Large intestine (tissue), 12 donors: ENCODE data around the gene SWT1. TPM values are rescaled to one million over a fixed set of nuclear protein-coding genes. Genes with fewer than 3 reads are reported as not detected.
A peak's percentile ranks its signal among the peaks of the same experiment; 100 is the strongest.

Experiments used
- DNase-seq, 2 donors: peaks; one replicate each; pipeline versions ENCODE4 v3.0.0 to v3.0.0-alpha.2; 2013
- H3K27ac ChIP-seq: one replicate; pipeline ENCODE4 v1.5.1; 2013; ENCODE audit warnings: low read length
- H3K27me3 ChIP-seq: 2 replicates; pipeline ENCODE4 v1.6.1; 2013; ENCODE audit warnings: low read length; ENCODE audit not compliant: control insufficient read depth, insufficient read depth
- H3K36me3 ChIP-seq: 2 replicates; pipeline ENCODE4 v1.6.1; 2013; ENCODE audit warnings: low read length; ENCODE audit not compliant: control insufficient read depth, insufficient read depth
- H3K4me1 ChIP-seq: one replicate; pipeline ENCODE4 v1.6.1; 2013; ENCODE audit warnings: low read length; ENCODE audit not compliant: control insufficient read depth, insufficient read depth
- H3K4me3 ChIP-seq: one replicate; pipeline ENCODE4 v1.5.1; 2013; ENCODE audit warnings: low read length
- H3K9me3 ChIP-seq: one replicate; pipeline ENCODE4 v1.6.1; 2013; ENCODE audit warnings: mild to moderate bottlenecking, low read depth, low read length, moderate library complexity; ENCODE audit not compliant: control insufficient read depth
- WGBS: methylation state at CpG from one replicate; pipeline ENCODE4 v1.1.5; 2013; ENCODE audit warnings: low lambda C conversion rate; ENCODE audit not compliant: insufficient coverage; 5-methylcytosine and 5-hydroxymethylcytosine counted together
- long read RNA-seq, 11 donors: transcript quantifications; one replicate each; lab custom pipeline, GENCODE V29; 2026
- polyA plus RNA-seq: library from polyadenylated mRNA; unstranded; fragments of 120-200 nt; gene quantifications from one replicate; pipeline ENCODE4 v1.2.1, GENCODE V29; 2013

Gene SWT1, protein sequence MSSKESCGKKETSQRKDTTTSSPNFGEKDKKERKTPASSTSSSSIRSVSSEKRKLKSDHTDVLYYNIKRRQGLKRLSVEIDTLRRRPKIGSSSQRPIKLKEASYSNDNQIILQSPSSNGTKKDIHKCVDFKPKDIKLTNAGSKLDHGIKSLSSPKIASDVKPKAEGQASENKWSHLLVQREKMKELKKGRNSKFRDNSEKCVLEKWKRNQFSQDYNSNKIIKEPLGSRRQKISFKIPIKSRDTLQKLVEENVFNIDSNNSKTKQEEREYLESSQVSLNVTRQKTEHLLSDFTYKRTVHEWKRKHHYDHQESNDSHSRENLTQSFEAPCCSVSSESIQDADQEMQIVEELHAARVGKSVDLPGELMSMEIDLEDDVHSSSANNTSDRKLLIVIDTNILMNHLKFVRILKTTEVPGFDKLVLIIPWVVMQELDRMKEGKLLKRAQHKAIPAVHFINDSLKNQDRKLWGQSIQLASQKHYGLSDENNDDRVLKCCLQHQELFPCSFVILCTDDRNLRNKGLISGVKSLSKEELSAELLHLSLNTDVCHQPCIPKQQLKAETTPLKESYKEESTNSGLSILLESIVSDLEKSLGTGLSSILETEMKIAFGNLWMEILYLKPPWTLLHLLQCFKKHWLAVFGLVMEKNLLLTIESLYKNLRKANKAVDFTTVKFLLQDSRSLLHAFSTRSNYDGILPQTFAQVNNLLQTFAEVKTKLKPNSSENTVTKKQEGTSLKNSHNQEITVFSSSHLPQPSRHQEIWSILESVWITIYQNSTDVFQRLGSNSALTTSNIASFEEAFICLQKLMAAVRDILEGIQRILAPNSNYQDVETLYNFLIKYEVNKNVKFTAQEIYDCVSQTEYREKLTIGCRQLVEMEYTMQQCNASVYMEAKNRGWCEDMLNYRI
- polyA plus RNA-seq: 5.3 TPM
- long read RNA-seq, donor 1: 0 reads
- long read RNA-seq, donor 2, partial matches to known transcripts: 238 of 263 reads
- long read RNA-seq, donor 2, other reads (novel, unspliced or antisense): 25 of 263 reads
- long read RNA-seq, donor 3: 0 reads
- long read RNA-seq, donor 4: 0 reads
- long read RNA-seq, donor 5, partial matches to known transcripts: 0 of 1 reads
- long read RNA-seq, donor 5, other reads (novel, unspliced or antisense): 0 of 1 reads
- long read RNA-seq, donor 6: 0 reads
- long read RNA-seq, donor 7: 0 reads
- long read RNA-seq, donor 8, partial matches to known transcripts: 283 of 307 reads
- long read RNA-seq, donor 8, other reads (novel, unspliced or antisense): 23 of 307 reads
- long read RNA-seq, donor 9, partial matches to known transcripts: 14 of 14 reads
- long read RNA-seq, donor 9, other reads (novel, unspliced or antisense): 0 of 14 reads
- long read RNA-seq, donor 10, partial matches to known transcripts: 0 of 1 reads
- long read RNA-seq, donor 10, other reads (novel, unspliced or antisense): 0 of 1 reads
- long read RNA-seq, donor 11: 0 reads

DNA sequence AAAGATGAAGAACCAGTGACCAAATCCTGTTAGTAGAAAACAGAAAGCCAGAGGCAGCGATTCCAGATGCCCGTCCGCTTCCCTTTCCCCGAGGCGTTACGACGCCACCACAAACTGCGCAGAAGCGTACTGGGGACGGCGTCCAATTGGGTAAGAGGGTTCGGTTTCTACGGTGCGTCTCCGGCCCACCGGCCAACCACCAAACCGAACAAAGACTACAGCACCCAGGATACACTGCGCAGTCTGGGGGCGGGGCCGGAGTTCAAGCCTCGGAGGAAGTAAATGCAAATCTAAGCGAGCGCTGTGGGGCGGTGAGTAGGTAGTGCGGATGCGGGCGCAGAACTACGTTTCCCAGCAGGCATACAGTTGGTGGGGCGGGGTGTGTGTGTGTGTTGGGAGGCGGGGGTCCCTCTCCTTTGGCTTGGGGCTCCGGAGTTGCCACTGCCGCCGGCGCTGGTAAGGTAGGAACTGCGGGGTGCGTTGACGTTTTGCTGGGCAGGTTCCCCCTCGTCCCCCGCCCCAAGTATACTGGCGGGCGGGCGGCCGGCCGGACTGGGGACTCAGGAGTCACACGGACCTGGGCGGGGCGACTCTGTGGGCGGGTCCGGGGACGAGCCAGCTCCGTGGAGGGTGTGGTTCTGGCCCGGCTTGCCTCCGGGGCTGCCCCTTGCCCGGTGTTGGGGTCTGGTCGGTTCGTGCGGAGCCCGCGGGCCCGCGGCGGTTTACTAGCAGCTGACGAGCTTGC, at the start of gene SWT1, which contains the start of gene TRMT1L:
TSS of gene SWT1 (plus strand) at position 314 of the 745 bp plus-strand sequence. CDS start 3,675 bp downstream, outside the sequence.
TSS of gene TRMT1L (minus strand) at position 100 of the 745 bp plus-strand sequence. CDS start 241 bp downstream, outside the sequence.
- no CpG with 5 or more reads among the region's 63 CpGs for WGBS
- peaks cover 5% of the 10 kb centered on the region for H3K36me3 ChIP-seq
- peak; percentile 100 for DNase-seq
- no peaks in the 10 kb centered on the region for H3K27me3 ChIP-seq
- H3K9me3 ChIP-seq: no peaks in the 10 kb centered on the region
- peaks cover 11% of the 10 kb centered on the region for H3K4me1 ChIP-seq
- H3K27ac ChIP-seq: peak within 1 kb of the TSS; percentile 98
- H3K4me3 ChIP-seq: peak within 1 kb of the TSS; percentile 90

DNA sequence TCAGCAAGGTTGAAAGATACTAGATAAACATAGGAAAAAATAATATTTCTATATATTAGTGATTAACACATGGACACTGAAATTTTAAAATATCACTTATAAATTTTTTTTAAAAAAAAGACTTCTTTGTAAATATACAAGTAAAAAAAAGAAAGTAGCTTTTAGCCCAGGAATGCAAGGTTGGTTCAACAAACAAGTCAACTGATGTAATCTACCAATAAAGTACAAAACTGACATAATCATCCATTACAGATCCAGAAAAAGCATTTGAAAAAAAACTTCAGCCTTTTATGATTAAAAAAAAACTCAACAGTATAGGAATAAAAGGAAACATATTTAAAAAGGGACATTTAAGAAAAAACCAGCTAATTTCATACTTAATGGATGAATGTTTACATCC, 48.6 kb upstream of the SWT1 start:
- H3K4me1 ChIP-seq: no peaks in the 10 kb centered on the region
- no peaks in the 10 kb centered on the region for H3K27me3 ChIP-seq
- no peak overlapping the region for H3K27ac ChIP-seq
- DNase-seq: no peak
- H3K4me3 ChIP-seq: no peak overlapping the region
- H3K9me3 ChIP-seq: peaks cover 15% of the 10 kb centered on the region
- H3K36me3 ChIP-seq: peaks cover 9% of the 10 kb centered on the region

DNA sequence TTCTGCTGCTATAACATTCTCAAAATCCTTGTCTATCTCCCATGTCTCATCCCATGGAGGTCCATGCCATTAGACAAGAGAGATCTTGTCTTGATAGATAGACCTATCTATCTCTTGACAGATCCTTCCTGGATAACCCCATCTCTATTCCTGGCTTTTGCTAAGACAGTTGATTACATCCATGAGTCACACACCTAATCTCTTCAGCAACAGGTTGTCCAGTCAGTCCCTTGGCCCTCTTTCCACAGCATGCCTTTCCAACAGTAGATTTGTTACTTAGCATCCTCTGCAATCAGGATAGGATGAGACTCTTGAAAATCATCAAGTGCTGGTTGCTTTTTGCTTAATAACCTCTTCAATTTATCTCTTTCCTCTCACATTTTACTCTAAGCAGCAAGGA, 46.8 kb upstream of the SWT1 start:
- DNase-seq: no peak
- peaks cover 15% of the 10 kb centered on the region for H3K9me3 ChIP-seq
- H3K27me3 ChIP-seq: no peaks in the 10 kb centered on the region
- H3K36me3 ChIP-seq: no peaks in the 10 kb centered on the region
- H3K4me3 ChIP-seq: no peak overlapping the region
- H3K27ac ChIP-seq: no peak overlapping the region
- no peaks in the 10 kb centered on the region for H3K4me1 ChIP-seq

DNA sequence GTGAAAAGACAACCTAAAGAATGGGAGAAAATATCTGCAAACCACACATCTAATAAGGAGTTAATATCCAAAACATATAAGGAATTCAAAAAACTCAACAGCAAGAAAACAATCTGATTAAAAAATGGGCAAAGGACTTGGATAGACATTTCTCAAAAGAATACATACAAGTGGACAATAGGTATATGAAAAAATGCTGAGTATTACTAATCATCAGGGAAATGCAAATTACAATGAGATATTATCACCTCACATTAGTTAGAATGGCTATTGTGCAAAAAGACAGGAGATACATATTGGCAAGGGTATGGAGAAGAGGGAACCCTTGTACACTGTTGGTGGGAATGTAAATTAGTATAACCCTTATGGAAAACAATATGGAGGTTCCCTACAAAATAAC, 45.1 kb upstream of the SWT1 start:
- peaks cover 15% of the 10 kb centered on the region for H3K9me3 ChIP-seq
- no peak for DNase-seq
- H3K27ac ChIP-seq: no peak overlapping the region

DNA sequence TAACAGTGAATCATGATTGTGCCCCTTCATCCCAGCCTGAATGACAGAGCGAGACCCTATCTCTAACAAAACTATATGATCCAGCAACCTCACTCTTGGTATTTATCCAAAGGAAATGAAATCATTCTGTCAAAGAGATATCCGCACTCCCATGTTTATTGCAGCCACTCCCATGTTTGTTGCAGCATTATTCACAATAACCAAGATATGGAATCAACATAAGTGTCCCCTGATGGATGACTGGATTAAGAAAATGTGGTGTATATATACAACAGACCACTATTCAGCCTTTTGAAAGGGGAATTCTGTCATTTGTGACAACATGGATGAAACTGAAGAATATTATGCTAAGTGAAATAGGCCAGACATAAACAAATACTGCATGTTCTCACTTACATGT, 44.6 kb upstream of the SWT1 start:
- no peak overlapping the region for H3K4me3 ChIP-seq
- no peaks in the 10 kb centered on the region for H3K4me1 ChIP-seq
- DNase-seq: no peak
- H3K9me3 ChIP-seq: peaks cover 15% of the 10 kb centered on the region
- H3K36me3 ChIP-seq: peaks cover 2% of the 10 kb centered on the region
- no peak overlapping the region for H3K27ac ChIP-seq
- WGBS: no CpG with 5 or more reads among the region's 2 CpGs
- H3K27me3 ChIP-seq: no peaks in the 10 kb centered on the region

More for the DNA sequence above, 45.1 kb upstream of the SWT1 start:
- Histone ChIP-seq H3K4me1 (no peaks in the 10 kb centered on the region), H3K36me3 (peaks cover 2% of the 10 kb centered on the region), H3K4me3 (no peak overlapping the region), H3K27me3 (no peaks in the 10 kb centered on the region)

DNA sequence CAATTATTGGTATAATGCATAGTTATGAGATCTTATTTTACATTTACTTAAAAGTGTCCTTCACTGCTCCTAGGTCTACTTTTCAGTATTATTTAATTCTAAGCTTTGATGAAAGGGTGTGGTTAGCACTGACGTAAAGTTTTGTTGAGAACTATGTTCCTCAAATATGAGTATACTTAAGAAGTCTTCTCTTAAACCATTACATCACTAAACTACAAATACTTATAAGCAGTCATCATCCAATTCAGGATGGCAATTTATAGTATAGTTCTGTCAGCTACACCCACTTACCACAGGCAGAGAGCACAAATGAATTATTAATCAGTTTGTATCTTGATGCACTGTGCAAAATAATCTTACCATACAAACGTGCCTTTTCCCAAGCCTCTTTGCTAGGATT, 27.3 kb upstream of the SWT1 start:
- Histone ChIP-seq H3K27me3 (no peaks in the 10 kb centered on the region), H3K4me3 (no peak overlapping the region), H3K9me3 (peaks cover 14% of the 10 kb centered on the region), H3K27ac (no peak overlapping the region), H3K36me3 (peaks cover 49% of the 10 kb centered on the region), H3K4me1 (no peaks in the 10 kb centered on the region)
- 100% methylated on average over 1 of the region's 2 CpGs for WGBS
- no peak for DNase-seq

DNA sequence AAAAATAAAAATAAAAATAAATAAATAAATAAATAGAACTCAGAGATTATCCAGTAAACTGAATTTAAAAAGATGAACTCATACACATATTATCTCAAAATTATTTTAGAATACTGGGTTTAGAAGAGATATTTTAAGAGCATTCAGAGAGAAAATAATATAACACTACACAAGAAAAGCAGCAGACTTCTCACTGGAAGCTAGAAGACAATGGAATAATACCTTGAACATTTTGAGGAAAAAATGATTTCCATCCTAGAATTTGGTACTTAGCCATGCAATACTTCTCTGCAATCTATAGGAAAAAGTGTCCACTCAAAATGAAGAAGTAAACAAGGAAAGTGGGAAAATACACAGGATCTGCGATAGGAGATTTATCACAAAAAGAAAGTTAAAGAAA, 24.4 kb upstream of the SWT1 start:
- WGBS: no CpG with 5 or more reads among the region's 1 CpG
- Histone ChIP-seq H3K4me1 (no peaks in the 10 kb centered on the region), H3K9me3 (peaks cover 14% of the 10 kb centered on the region), H3K36me3 (peaks cover 37% of the 10 kb centered on the region), H3K4me3 (no peak overlapping the region), H3K27me3 (no peaks in the 10 kb centered on the region), H3K27ac (no peak overlapping the region)
- no peak for DNase-seq

DNA sequence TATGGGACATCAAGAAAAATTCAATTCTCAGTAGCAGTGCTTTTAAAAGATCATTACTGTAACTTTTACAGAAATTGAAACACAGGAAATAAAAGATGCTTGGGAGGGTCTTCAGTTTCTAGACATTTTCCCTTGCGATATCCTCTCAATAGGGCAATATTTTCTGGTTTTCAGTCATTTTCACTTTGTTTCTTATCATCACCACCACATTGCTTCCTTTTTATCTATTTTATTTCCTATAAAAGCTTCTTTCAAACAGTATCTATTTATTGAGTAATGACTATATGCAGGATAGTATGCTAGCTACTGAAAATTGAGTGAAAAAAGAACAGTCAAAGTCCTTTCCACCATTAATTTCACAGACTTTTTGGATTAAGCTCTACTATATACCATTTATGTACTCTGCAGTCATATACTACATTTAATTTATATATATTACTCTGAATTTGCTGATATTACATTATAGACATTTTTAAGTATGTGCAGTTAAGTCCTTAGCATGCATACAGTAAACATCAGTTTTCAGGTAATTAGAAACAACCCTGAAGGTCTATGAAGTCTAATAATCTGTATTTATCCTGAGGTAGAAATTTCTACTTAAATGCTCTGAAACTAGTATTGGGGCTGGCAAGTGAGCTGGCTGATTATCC, 18.9 kb upstream of the SWT1 start:
- Histone ChIP-seq H3K36me3 (peaks cover 40% of the 10 kb centered on the region), H3K4me3 (no peak overlapping the region), H3K4me1 (no peaks in the 10 kb centered on the region), H3K27ac (no peak overlapping the region), H3K9me3 (peaks cover 2% of the 10 kb centered on the region), H3K27me3 (no peaks in the 10 kb centered on the region)
- 100% methylated on average over 1 of the region's 1 CpG for WGBS
- DNase-seq: no peak

DNA sequence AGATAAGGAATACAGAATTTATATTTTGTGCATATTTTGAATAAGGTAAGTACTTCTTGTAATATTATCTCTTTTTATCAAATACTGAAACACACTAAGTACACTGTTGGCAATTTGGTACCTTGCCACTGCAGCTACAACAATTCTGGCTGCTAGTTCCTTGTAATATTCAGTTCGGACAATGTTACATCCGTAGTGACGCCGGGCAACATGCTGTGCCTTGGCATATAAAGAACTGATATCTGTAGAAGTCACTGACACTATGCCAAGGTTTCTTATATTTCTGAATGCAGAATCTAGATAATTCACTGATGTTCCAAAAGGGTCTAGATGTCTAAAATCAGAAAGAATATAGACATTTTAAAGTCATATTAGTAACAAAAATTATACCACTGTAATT, 17.7 kb upstream of the SWT1 start:
- no peak for DNase-seq
- no peaks in the 10 kb centered on the region for H3K9me3 ChIP-seq
- H3K27me3 ChIP-seq: no peaks in the 10 kb centered on the region
- peaks cover 31% of the 10 kb centered on the region for H3K36me3 ChIP-seq
- no peak overlapping the region for H3K27ac ChIP-seq
- H3K4me1 ChIP-seq: no peaks in the 10 kb centered on the region
- WGBS: no CpG with 5 or more reads among the region's 4 CpGs
- no peak overlapping the region for H3K4me3 ChIP-seq
